Fibroblast of lung (primary cell): ENCODE results near the gene ZNF423. TPM values are rescaled to one million over a fixed set of nuclear protein-coding genes. Genes with fewer than 3 reads are reported as not detected.
A peak's percentile ranks its signal among the peaks of the same experiment; 100 is the strongest.

ENCODE experiments used
- DNase-seq, 2 donors: peaks; one replicate each; pipeline versions ENCODE4 v3.0.0 to v3.0.0-alpha.2; 2010; ENCODE audit warnings: low read depth in 2 of 2
- H2AFZ ChIP-seq: 2 replicates; pipeline ENCODE4 v1.5.1; 2012; ENCODE audit warnings: low read length, control low read depth, inconsistent platforms
- H3K27ac ChIP-seq: 2 replicates; pipeline ENCODE4 v1.5.1; 2011; ENCODE audit warnings: low read length, control low read depth; ENCODE audit not compliant: insufficient read depth
- H3K27me3 ChIP-seq: 2 replicates; pipeline ENCODE4 v1.5.1; 2011; ENCODE audit warnings: mild to moderate bottlenecking, low read length; ENCODE audit not compliant: control insufficient read depth, insufficient read depth
- H3K36me3 ChIP-seq: 2 replicates; pipeline ENCODE4 v1.5.1; 2011; ENCODE audit warnings: low read length; ENCODE audit not compliant: control insufficient read depth, insufficient read depth
- H3K4me1 ChIP-seq: 2 replicates; pipeline ENCODE4 v1.5.1; 2011; ENCODE audit warnings: low read length; ENCODE audit not compliant: control insufficient read depth, insufficient read depth; ENCODE audit errors: extremely low read depth
- H3K4me2 ChIP-seq: 2 replicates; pipeline ENCODE4 v1.5.1; 2011; ENCODE audit warnings: low read length, control low read depth; ENCODE audit not compliant: insufficient read depth; ENCODE audit errors: extremely low read depth
- H3K4me3 ChIP-seq, 4 experiments: fragments of 200-600 bp in 1 of 4; sonication (generic) in 1 of 4; replicated peaks in 1 of 4; 2 replicates each; pipeline ENCODE4 v1.5.1; 2011 to 2016; ENCODE audit warnings: low read length in 4 of 4, low read depth in 3 of 4, mild to moderate bottlenecking in 3 of 4, control low read depth in 2 of 4, inconsistent platforms in 1 of 4, mixed read lengths in 1 of 4; ENCODE audit not compliant: insufficient read depth in 1 of 4; ENCODE audit errors: control extremely low read depth in 1 of 4
- H3K79me2 ChIP-seq: 2 replicates; pipeline ENCODE4 v1.5.1; 2012; ENCODE audit warnings: mild to moderate bottlenecking, low read length, inconsistent platforms; ENCODE audit not compliant: control insufficient read depth, insufficient read depth
- H3K9ac ChIP-seq: 2 replicates; pipeline ENCODE4 v1.5.1; 2011; ENCODE audit warnings: mild to moderate bottlenecking, low read length, control low read depth; ENCODE audit not compliant: insufficient read depth
- H3K9me3 ChIP-seq: 2 replicates; pipeline ENCODE4 v1.5.1; 2012; ENCODE audit warnings: low read depth, low read length; ENCODE audit not compliant: control insufficient read depth, insufficient read depth
- H4K20me1 ChIP-seq: 2 replicates; pipeline ENCODE4 v1.5.1; 2011; ENCODE audit warnings: low read length; ENCODE audit not compliant: control insufficient read depth, insufficient read depth; ENCODE audit errors: extremely low read depth
- CTCF ChIP-seq, 2 donors: IDR thresholded peaks in 1 of 2; conservative IDR thresholded peaks in 1 of 2; 1 replicate in 1 of 2; 2 replicates in 1 of 2; pipeline ENCODE4 v1.5.1; 2011 to 2012; ENCODE audit warnings: low read length in 2 of 2, control low read depth in 1 of 2, inconsistent platforms in 1 of 2, low read depth in 1 of 2, mild to moderate bottlenecking in 1 of 2
- EZH2 ChIP-seq: IDR thresholded peaks from 2 replicates; pipeline ENCODE4 v1.5.1; 2012; ENCODE audit warnings: low read length, control low read depth, mild to moderate bottlenecking; ENCODE audit errors: missing control alignments
- polyA plus RNA-seq, 2 donors: library from polyadenylated mRNA; depleted of rRNA in 1 of 2; stranded (reverse) in 1 of 2; unstranded in 1 of 2; fragments of >200 nt; gene quantifications; 2 replicates each; pipeline ENCODE4 v1.2.1, GENCODE V29; 2011 to 2012; ENCODE audit warnings: missing spikeins in 1 of 2
- total RNA-seq: library from RNA; depleted of rRNA; stranded (reverse); fragments of >200 nt; gene quantifications from 2 replicates; pipeline ENCODE4 v1.2.1, GENCODE V29; 2014

Gene ZNF423
- total and polyA plus RNA-seq, 2 donors (not counting 1 experiment from before 2014, with no cell fraction given): 0.07 to 0.17 TPM

GRCh38 chr16:49824593-49824992 lies 31.3 kb downstream of the ZNF423 start:
- no peaks in the 10 kb centered on the region for H3K4me1 ChIP-seq
- H3K4me3 ChIP-seq: no peak overlapping the region
- no peak overlapping the region for H3K4me2 ChIP-seq
- no peak for DNase-seq
- no peak overlapping the region for H3K27ac ChIP-seq
- no peak overlapping the region for H3K9ac ChIP-seq
- H3K27me3 ChIP-seq: no peaks in the 10 kb centered on the region
- TF ChIP-seq EZH2: no peak
- TF ChIP-seq CTCF (conservative IDR thresholded peaks at IDR 0.05 in 1 of 2, IDR thresholded peaks at IDR 0.05 in 1 of 2; ENCODE audit: low read depth in 1 of 2, low read length in 2 of 2): no peak
- no peaks in the 10 kb centered on the region for H3K36me3 ChIP-seq
- H3K79me2 ChIP-seq: no peaks in the 10 kb centered on the region
- H2AFZ ChIP-seq: no peak overlapping the region
- H4K20me1 ChIP-seq: no peaks in the 10 kb centered on the region
- H3K9me3 ChIP-seq: no peaks in the 10 kb centered on the region

GRCh38 chr16:49822649-49823370 lies 33.1 kb downstream of the ZNF423 start:
- TF ChIP-seq EZH2: no peak
- no peak for TF ChIP-seq CTCF (conservative IDR thresholded peaks at IDR 0.05 in 1 of 2, IDR thresholded peaks at IDR 0.05 in 1 of 2; ENCODE audit: low read depth in 1 of 2, low read length in 2 of 2)
- Histone ChIP-seq H3K4me3 (no peak overlapping the region), H3K4me2 (no peak overlapping the region), H4K20me1 (no peaks in the 10 kb centered on the region), H3K27me3 (no peaks in the 10 kb centered on the region), H3K9me3 (no peaks in the 10 kb centered on the region), H3K27ac (no peak overlapping the region), H2AFZ (no peak overlapping the region), H3K9ac (no peak overlapping the region), H3K4me1 (no peaks in the 10 kb centered on the region), H3K36me3 (no peaks in the 10 kb centered on the region), H3K79me2 (no peaks in the 10 kb centered on the region)
- no peak for DNase-seq

GRCh38 chr16:49821614-49822282 lies 34.2 kb downstream of the ZNF423 start:
- Histone ChIP-seq H4K20me1 (no peaks in the 10 kb centered on the region), H3K4me1 (no peaks in the 10 kb centered on the region), H3K9ac (no peak overlapping the region), H3K36me3 (no peaks in the 10 kb centered on the region), H3K27ac (no peak overlapping the region), H2AFZ (no peak overlapping the region), H3K9me3 (no peaks in the 10 kb centered on the region), H3K4me2 (no peak overlapping the region), H3K27me3 (no peaks in the 10 kb centered on the region), H3K79me2 (no peaks in the 10 kb centered on the region), H3K4me3 (no peak overlapping the region)
- peak in 1 of 2 donors; percentile 20 for DNase-seq
- TF ChIP-seq EZH2: no peak
- no peak for TF ChIP-seq CTCF (conservative IDR thresholded peaks at IDR 0.05 in 1 of 2, IDR thresholded peaks at IDR 0.05 in 1 of 2; ENCODE audit: low read depth in 1 of 2, low read length in 2 of 2)
